HCT116 (cell line): ENCODE measurements around the gene PITRM1. TPM values are rescaled to one million over a fixed set of nuclear protein-coding genes. Genes with fewer than 3 reads are reported as not detected.

Source experiments
- ATAC-seq: fragments of 200-7000 bp; cut with Tn5 transposase; 2 replicates; pipeline ENCODE4 v1.9.1; 2020; ENCODE audit warnings: mild to moderate bottlenecking, moderate library complexity
- BruUV-seq: library from RNA; stranded (reverse); fragments of 400-500 nt; replicated peaks from 2 replicates; lab custom pipeline; 2021; lab: Mats Ljungman, UMichigan
- CTCF ChIA-PET: fragments of 300-600 bp; sonication (Branson Sonifier 250); formaldehyde crosslinking; loops from one replicate; lab custom pipeline; 2021; ENCODE audit warnings: antibody characterized with exemption; lab: Charles Lee
- POLR2A ChIA-PET: fragments of 300-600, 350-600 bp; sonication (Branson Sonifier 250); formaldehyde crosslinking; loops from one replicate; lab custom pipeline; 2021; ENCODE audit warnings: antibody characterized with exemption; lab: Charles Lee
- RAD21 ChIA-PET, 2 experiments: fragments of 300-600 bp; sonication (Branson Sonifier 250); formaldehyde crosslinking; loops; one replicate each; lab custom pipeline; 2023; ENCODE audit warnings: low total read pairs in 2 of 2; ENCODE audit not compliant: uncharacterized antibody in 2 of 2, unreplicated experiment in 2 of 2, low non-redundant PET in 1 of 2; lab: Charles Lee
- DNase-seq: peaks from one replicate; pipeline ENCODE4 v3.0.0-alpha.2; 2010; ENCODE audit warnings: low read depth, low spot score
- H2AFZ ChIP-seq: fragments of 200-600 bp; shearing (Covaris generic), sonication (generic); 2 replicates; pipeline ENCODE4 v1.6.1; 2017; ENCODE audit warnings: low read depth, mixed run types, mixed read lengths, antibody characterized with exemption, low read length; ENCODE audit not compliant: poor library complexity, severe bottlenecking
- H3K27ac ChIP-seq: 2 replicates; pipeline ENCODE4 v1.5.1; 2012; ENCODE audit warnings: low read depth, low read length
- H3K27me3 ChIP-seq: fragments of 200-600 bp; sonication (generic); 2 replicates; pipeline ENCODE4 v1.6.1; 2016; ENCODE audit warnings: mixed run types, low read length, mixed read lengths; ENCODE audit not compliant: insufficient read depth
- H3K36me3 ChIP-seq, 2 experiments: fragments of 200-500 bp in 1 of 2; fragments of 200-600 bp in 1 of 2; sonication (Bioruptor generic) in 1 of 2; sonication (generic) in 1 of 2; 2 replicates each; pipeline versions ENCODE4 v1.5.1 to v1.6.1; 2014 to 2016; ENCODE audit warnings: low read length in 2 of 2, inconsistent platforms in 1 of 2, mixed read lengths in 1 of 2, mixed run types in 1 of 2; ENCODE audit not compliant: insufficient read depth in 2 of 2, control insufficient read depth in 1 of 2
- H3K4me1 ChIP-seq, 2 experiments: fragments of 200-600 bp in 1 of 2; sonication (generic) in 1 of 2; 2 replicates each; pipeline versions ENCODE4 v1.5.1 to v1.6.1; 2012 to 2017; ENCODE audit warnings: low read length in 2 of 2, inconsistent platforms in 1 of 2, mild to moderate bottlenecking in 1 of 2, mixed read lengths in 1 of 2, mixed run types in 1 of 2, moderate library complexity in 1 of 2; ENCODE audit not compliant: insufficient read depth in 2 of 2, control insufficient read depth in 1 of 2
- H3K4me2 ChIP-seq: fragments of 200-600 bp; sonication (generic); 2 replicates; pipeline ENCODE4 v1.6.1; 2017; ENCODE audit warnings: mixed run types, low read length, mixed read lengths
- H3K4me3 ChIP-seq, 2 experiments: fragments of 200-600 bp in 1 of 2; sonication (generic) in 1 of 2; replicated peaks in 1 of 2; 2 replicates each; pipeline ENCODE4 v1.5.1; 2011 to 2016; ENCODE audit warnings: low read length in 2 of 2, control low read depth in 1 of 2, low read depth in 1 of 2, mild to moderate bottlenecking in 1 of 2, mixed read lengths in 1 of 2, mixed run types in 1 of 2
- H3K79me2 ChIP-seq: fragments of 200-600 bp; sonication (generic); 2 replicates; pipeline ENCODE4 v1.6.1; 2017; ENCODE audit warnings: mild to moderate bottlenecking, mixed run types, low read length, moderate library complexity, mixed read lengths; ENCODE audit not compliant: insufficient read depth
- H3K9ac ChIP-seq: fragments of 200-600 bp; sonication (generic); 2 replicates; pipeline ENCODE4 v1.6.1; 2016; ENCODE audit warnings: low read length, mixed read lengths
- H3K9me2 ChIP-seq: fragments of 200-600 bp; sonication (generic), shearing (Covaris generic); 2 replicates; pipeline ENCODE4 v1.6.1; 2017; ENCODE audit warnings: mixed run types, mild to moderate bottlenecking, moderate library complexity; ENCODE audit not compliant: insufficient read depth
- H3K9me3 ChIP-seq, 2 experiments: fragments of 200-500 bp in 1 of 2; fragments of 200-600 bp in 1 of 2; sonication (Bioruptor generic) in 1 of 2; sonication (generic) in 1 of 2; 2 replicates each; pipeline ENCODE4 v1.6.1; 2014 to 2017; ENCODE audit warnings: low read length in 2 of 2, mixed read lengths in 2 of 2, inconsistent platforms in 1 of 2, low read depth in 1 of 2, mild to moderate bottlenecking in 1 of 2, mixed run types in 1 of 2, moderate library complexity in 1 of 2; ENCODE audit not compliant: control insufficient read depth in 1 of 2, insufficient read depth in 1 of 2
- H4K20me1 ChIP-seq: fragments of 200-600 bp; sonication (generic), shearing (Covaris generic); 2 replicates; pipeline ENCODE4 v1.6.1; 2017; ENCODE audit warnings: mixed run types, mild to moderate bottlenecking, moderate library complexity; ENCODE audit not compliant: insufficient read depth
- CBX3 ChIP-seq: IDR thresholded peaks from 2 replicates; pipeline ENCODE4 v1.6.1; 2012; ENCODE audit warnings: low read depth
- CTCF ChIP-seq, 3 experiments: fragments of 200-600 bp in 1 of 3; sonication (generic) in 1 of 3; IDR thresholded peaks in 2 of 3; conservative IDR thresholded peaks in 1 of 3; 2 replicates each; pipeline ENCODE4 v1.5.1; 2012 to 2017; ENCODE audit warnings: low read depth in 2 of 3, low read length in 2 of 3, antibody characterized with exemption in 1 of 3, borderline replicate concordance in 1 of 3, control low read depth in 1 of 3, mild to moderate bottlenecking in 1 of 3, mixed read lengths in 1 of 3, mixed run types in 1 of 3, moderate library complexity in 1 of 3; ENCODE audit not compliant: insufficient read depth in 1 of 3
- EZH2phosphoT487 ChIP-seq: fragments of 200-600 bp; IDR thresholded peaks from 2 replicates; pipeline ENCODE4 v1.6.1; 2018; ENCODE audit warnings: antibody characterized with exemption, borderline replicate concordance
- FOSL1 ChIP-seq: IDR thresholded peaks from 2 replicates; pipeline ENCODE4 v1.6.1; 2012; ENCODE audit warnings: low read depth
- JUND ChIP-seq: IDR thresholded peaks from 2 replicates; pipeline ENCODE4 v1.6.1; 2012
- RAD21 ChIP-seq: IDR thresholded peaks from 2 replicates; pipeline ENCODE4 v1.6.1; 2012; ENCODE audit warnings: low read depth, mild to moderate bottlenecking
- SIN3A ChIP-seq: IDR thresholded peaks from 2 replicates; pipeline ENCODE4 v1.6.1; 2012; ENCODE audit warnings: low read depth
- TCF7L2 ChIP-seq: IDR thresholded peaks from 2 replicates; pipeline ENCODE4 v1.7.0; 2011; ENCODE audit warnings: borderline replicate concordance, inconsistent platforms; ENCODE audit not compliant: insufficient read depth, insufficient read length; ENCODE audit errors: extremely low read depth
- YY1 ChIP-seq: IDR thresholded peaks from 2 replicates; pipeline ENCODE4 v1.6.1; 2011; ENCODE audit warnings: low read length, low read depth, moderate library complexity, mild to moderate bottlenecking; ENCODE audit not compliant: insufficient replicate concordance; ENCODE audit errors: extremely low read depth
- intact Hi-C: fragments of 100-400 bp; cut with micrococcal nuclease; formaldehyde crosslinking; loops from 2 replicates; pipeline ENCODE4 v1.10.0; 2022
- total RNA-seq: library from RNA; stranded (reverse); gene quantifications from one replicate; pipeline ENCODE4 v1.2.1, GENCODE V29; 2021; ENCODE audit not compliant: unreplicated experiment
- TF ChIP-seq, protein P1 (sequence below): IDR thresholded peaks from 2 replicates; pipeline ENCODE4 v1.6.1; 2012
- TF ChIP-seq, protein P2 (sequence below): IDR thresholded peaks from 2 replicates; pipeline ENCODE4 v1.6.1; 2011; ENCODE audit warnings: mild to moderate bottlenecking, low read length, moderate library complexity; ENCODE audit not compliant: insufficient replicate concordance; ENCODE audit errors: extremely low read depth
- TF ChIP-seq, protein P3 (sequence below): IDR thresholded peaks from 2 replicates; pipeline ENCODE4 v1.6.1; 2012

The PITRM1 gene
- total RNA-seq, 1 experiment from 2014 or later = 59.5 TPM

DNA sequence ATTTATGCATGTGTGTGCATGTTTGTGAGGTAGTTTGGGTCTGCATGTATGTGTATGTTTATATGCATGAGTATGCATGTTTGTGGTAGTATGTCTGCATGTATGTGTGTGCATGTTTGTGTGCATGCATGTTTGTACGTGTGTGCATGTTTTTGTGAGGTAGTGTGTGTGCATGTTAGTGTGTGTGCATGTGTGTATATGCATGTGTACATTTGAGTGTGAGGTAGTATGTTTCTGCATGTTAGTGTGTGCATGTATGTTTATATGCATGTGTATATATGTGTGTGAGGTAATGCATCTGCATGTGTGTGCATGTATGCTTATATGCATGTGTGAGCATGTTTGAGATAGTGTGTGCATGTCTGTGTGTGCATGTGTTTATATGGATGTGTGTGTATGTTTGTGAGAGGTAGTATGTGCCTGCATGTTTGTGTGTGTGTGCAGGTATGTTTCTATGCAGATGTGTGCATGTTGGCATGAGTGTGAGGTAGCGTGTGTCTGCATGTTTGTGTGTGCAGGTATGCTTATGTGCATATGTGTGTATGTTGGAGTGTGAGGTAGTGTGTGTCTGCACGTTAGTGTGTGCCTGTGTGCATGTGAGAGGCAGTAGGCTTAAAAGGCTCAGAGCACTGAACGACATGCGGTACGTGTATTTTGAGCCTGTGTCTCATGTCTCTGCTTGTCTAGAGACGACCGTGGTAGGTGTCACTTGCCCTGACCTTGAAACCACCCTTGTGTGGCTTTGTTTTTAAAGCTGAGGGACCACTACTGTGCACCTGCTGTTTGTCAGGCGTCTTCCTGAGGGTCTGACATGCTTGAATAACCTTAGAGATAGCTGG is 61.6 kb downstream of the PITRM1 start:
- H3K27ac ChIP-seq = no peak overlapping the region
- ChIA-PET POLR2A (no interaction called here), CTCF (no interaction called here), RAD21 (no interaction called here)
- H4K20me1 ChIP-seq = no peaks in the 10 kb centered on the region
- ATAC-seq = no peak
- no peaks in the 10 kb centered on the region for H3K9me3 ChIP-seq
- H3K4me1 ChIP-seq = no peaks in the 10 kb centered on the region
- no peak overlapping the region for H2AFZ ChIP-seq
- H3K4me2 ChIP-seq = no peak overlapping the region
- H3K27me3 ChIP-seq = no peaks in the 10 kb centered on the region
- H3K9ac ChIP-seq = no peak overlapping the region
- peaks cover 58 to 62% of the 10 kb centered on the region in 2 experiments for H3K36me3 ChIP-seq
- DNase-seq = no peak
- peaks cover 28% of the 10 kb centered on the region for H3K79me2 ChIP-seq
- no TSS peak for BruUV-seq
- TF ChIP-seq JUND (no peak), RAD21 (no peak), SIN3A (no peak), CBX3 (no peak), EZH2phosphoT487 (no peak), FOSL1 (no peak), TCF7L2 (no peak), YY1 (no peak), CTCF (IDR thresholded peaks at IDR 0.05 in 2 of 3, conservative IDR thresholded peaks at IDR 0.05 in 1 of 3; ENCODE audit: borderline replicate concordance in 1 of 3, insufficient read depth in 1 of 3, low read depth in 2 of 3, low read length in 2 of 3) (no peak)
- TF ChIP-seq, protein P1, sequence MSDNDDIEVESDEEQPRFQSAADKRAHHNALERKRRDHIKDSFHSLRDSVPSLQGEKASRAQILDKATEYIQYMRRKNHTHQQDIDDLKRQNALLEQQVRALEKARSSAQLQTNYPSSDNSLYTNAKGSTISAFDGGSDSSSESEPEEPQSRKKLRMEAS = no peak
- TF ChIP-seq, protein P2, sequence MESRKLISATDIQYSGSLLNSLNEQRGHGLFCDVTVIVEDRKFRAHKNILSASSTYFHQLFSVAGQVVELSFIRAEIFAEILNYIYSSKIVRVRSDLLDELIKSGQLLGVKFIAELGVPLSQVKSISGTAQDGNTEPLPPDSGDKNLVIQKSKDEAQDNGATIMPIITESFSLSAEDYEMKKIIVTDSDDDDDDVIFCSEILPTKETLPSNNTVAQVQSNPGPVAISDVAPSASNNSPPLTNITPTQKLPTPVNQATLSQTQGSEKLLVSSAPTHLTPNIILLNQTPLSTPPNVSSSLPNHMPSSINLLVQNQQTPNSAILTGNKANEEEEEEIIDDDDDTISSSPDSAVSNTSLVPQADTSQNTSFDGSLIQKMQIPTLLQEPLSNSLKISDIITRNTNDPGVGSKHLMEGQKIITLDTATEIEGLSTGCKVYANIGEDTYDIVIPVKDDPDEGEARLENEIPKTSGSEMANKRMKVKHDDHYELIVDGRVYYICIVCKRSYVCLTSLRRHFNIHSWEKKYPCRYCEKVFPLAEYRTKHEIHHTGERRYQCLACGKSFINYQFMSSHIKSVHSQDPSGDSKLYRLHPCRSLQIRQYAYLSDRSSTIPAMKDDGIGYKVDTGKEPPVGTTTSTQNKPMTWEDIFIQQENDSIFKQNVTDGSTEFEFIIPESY = no peak
- TF ChIP-seq, protein P3, sequence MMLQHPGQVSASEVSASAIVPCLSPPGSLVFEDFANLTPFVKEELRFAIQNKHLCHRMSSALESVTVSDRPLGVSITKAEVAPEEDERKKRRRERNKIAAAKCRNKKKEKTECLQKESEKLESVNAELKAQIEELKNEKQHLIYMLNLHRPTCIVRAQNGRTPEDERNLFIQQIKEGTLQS = no peak
- H3K4me3 ChIP-seq = no peak overlapping the region
- no peaks in the 10 kb centered on the region for H3K9me2 ChIP-seq
- intact Hi-C loops = no loop called here
